GM12878 (cell line): ENCODE results near the gene NACA. TPM values are rescaled to one million over a fixed set of nuclear protein-coding genes. Genes with fewer than 3 reads are reported as not detected.

ENCODE experiments used
- ATAC-seq: fragments of 200-7000 bp; cut with Tn5 transposase; 3 replicates; pipeline ENCODE4 v1.9.1; 2020; ENCODE audit warnings: mild to moderate bottlenecking, moderate library complexity
- BruUV-seq: library from RNA; stranded (reverse); fragments of 400-500 nt; replicated peaks from 2 replicates; lab custom pipeline; 2021; lab: Mats Ljungman, UMichigan
- CTCF ChIA-PET: fragments of 300-600 bp; sonication (Branson Sonifier 250); formaldehyde crosslinking; extraction: SDS; loops from one replicate; lab custom pipeline; 2021; ENCODE audit warnings: inconsistent platforms; lab: Yijun Ruan, JAX
- POLR2A ChIA-PET: fragments of 350-600 bp; formaldehyde crosslinking; extraction: SDS; loops from one replicate; lab custom pipeline; 2021; ENCODE audit warnings: inconsistent platforms; lab: Charles Lee
- RAD21 ChIA-PET: fragments of 300-600 bp; sonication (Branson Sonifier 250); formaldehyde crosslinking; loops from one replicate; lab custom pipeline; 2023; ENCODE audit warnings: antibody characterized with exemption; ENCODE audit not compliant: unreplicated experiment; lab: Charles Lee
- SMC1A ChIA-PET: fragments of 300-600 bp; sonication (Branson Sonifier 250); formaldehyde crosslinking; loops from one replicate; lab custom pipeline; 2023; ENCODE audit not compliant: unreplicated experiment, uncharacterized antibody; lab: Charles Lee
- DNase-seq: peaks from one replicate; pipeline ENCODE4 v3.0.0-alpha.2; 2011; ENCODE audit warnings: low read depth, low spot score
- FAIRE-seq: peaks from 3 replicates; lab custom pipeline; 2011; peaks lifted over from hg19 to GRCh38; lab: Jason Lieb, UNC
- H2AFZ ChIP-seq: 2 replicates; pipeline ENCODE4 v1.6.0; 2011; ENCODE audit warnings: low read depth, low read length, control low read depth; ENCODE audit not compliant: control insufficient read depth
- H3K27ac ChIP-seq: 2 replicates; pipeline ENCODE4 v1.5.1; 2011; ENCODE audit warnings: control low read depth; ENCODE audit not compliant: control insufficient read depth, insufficient read depth
- H3K27me3 ChIP-seq, 2 experiments: replicated peaks in 1 of 2; 2 replicates each; pipeline versions ENCODE4 v1.6.0 to v1.6.1; 2011; ENCODE audit warnings: low read length in 1 of 2; ENCODE audit not compliant: control insufficient read depth in 2 of 2, insufficient read depth in 2 of 2
- H3K36me3 ChIP-seq, 2 experiments: 2 replicates each; pipeline ENCODE4 v1.5.1; 2011; ENCODE audit warnings: low read length in 1 of 2; ENCODE audit not compliant: control insufficient read depth in 2 of 2, insufficient read depth in 2 of 2
- H3K4me1 ChIP-seq: 2 replicates; pipeline ENCODE4 v1.6.1; 2011; ENCODE audit warnings: mild to moderate bottlenecking, low read length, moderate library complexity, mixed read lengths; ENCODE audit not compliant: control insufficient read depth, insufficient read depth
- H3K4me2 ChIP-seq: 2 replicates; pipeline ENCODE4 v1.6.0; 2011; ENCODE audit warnings: control low read depth; ENCODE audit not compliant: control insufficient read depth, insufficient read depth
- H3K4me3 ChIP-seq: fragments of 200-600 bp; sonication (generic); 2 replicates; pipeline ENCODE4 v1.5.1; 2016
- H3K79me2 ChIP-seq: 2 replicates; pipeline ENCODE4 v1.6.0; 2011; ENCODE audit warnings: low read length; ENCODE audit not compliant: control insufficient read depth, insufficient read depth
- H3K9ac ChIP-seq: 2 replicates; pipeline ENCODE4 v1.8.0; 2011; ENCODE audit warnings: low read length, control low read depth, mixed read lengths; ENCODE audit not compliant: control insufficient read depth, insufficient read depth
- H3K9me3 ChIP-seq: replicated peaks from 3 replicates; pipeline ENCODE4 v1.5.1; 2011; ENCODE audit warnings: mild to moderate bottlenecking, low read length; ENCODE audit not compliant: control insufficient read depth, insufficient read depth
- H4K20me1 ChIP-seq: 2 replicates; pipeline ENCODE4 v1.6.0; 2011; ENCODE audit not compliant: control insufficient read depth, insufficient read depth
- FOXM1 ChIP-seq: IDR thresholded peaks from 2 replicates; pipeline ENCODE4 v1.6.1; 2012; ENCODE audit warnings: low read depth, mild to moderate bottlenecking, inconsistent platforms, low read length, moderate library complexity
- TARDBP ChIP-seq: IDR thresholded peaks from 2 replicates; pipeline ENCODE4 v1.6.1; 2016; ENCODE audit warnings: borderline replicate concordance
- TBL1XR1 ChIP-seq: IDR thresholded peaks from 2 replicates; pipeline ENCODE4 v1.6.1; 2012; ENCODE audit warnings: low read depth, low read length, improper control_type of control experiment
- USF2 ChIP-seq: IDR thresholded peaks from 2 replicates; pipeline ENCODE4 v1.6.1; 2011; ENCODE audit warnings: low read depth, low read length, improper control_type of control experiment, borderline replicate concordance
- ZNF384 ChIP-seq: IDR thresholded peaks from 2 replicates; pipeline ENCODE4 v1.6.1; 2012; ENCODE audit warnings: low read depth, mild to moderate bottlenecking, low read length, improper control_type of control experiment, borderline replicate concordance
- WGBS: methylation state at CpG from one replicate; pipeline ENCODE4 v1.1.6; 2016; ENCODE audit warnings: low lambda C conversion rate; ENCODE audit not compliant: insufficient replicate concordance, insufficient coverage; ENCODE audit errors: missing lambda C conversion rate; 5-methylcytosine and 5-hydroxymethylcytosine counted together
- in situ Hi-C: fragments of 300-500 bp; cut with MboI; formaldehyde crosslinking; loops from 9 replicates; pipeline ENCODE4 v1.14.3; 2018; ENCODE audit warnings: mixed read lengths
- intact Hi-C: fragments of 100-400 bp; cut with micrococcal nuclease; formaldehyde crosslinking; loops from one replicate; pipeline ENCODE4 v1.14.2; 2022; ENCODE audit not compliant: unreplicated experiment
- polyA plus RNA-seq, 11 experiments: library from polyadenylated mRNA; depleted of rRNA in 4 of 11; unstranded in 6 of 11; stranded (reverse) in 5 of 11; fragments of >200 nt; fragmentation: Nextera tagmentation in 4 of 11; fragmentation: Illumina TruSeq in 1 of 11; extraction: Ambion mirVana in 4 of 11; extraction: Trizol in 1 of 11; gene quantifications; 1 replicate in 1 of 11; 2 replicates in 10 of 11; pipeline versions ENCODE4 v1.2.1 to v1.2.3, GENCODE V29; 2011 to 2016; ENCODE audit warnings: inconsistent platforms in 2 of 11, missing spikeins in 2 of 11, low read depth in 1 of 11
- total RNA-seq, 4 experiments: library from RNA; depleted of rRNA in 3 of 4; stranded (reverse); fragments of >200 nt in 3 of 4; fragmentation: Illumina TruSeq in 1 of 4; extraction: Trizol in 1 of 4; gene quantifications; 2 replicates each; pipeline versions ENCODE4 v1.2.1 to v1.2.3, GENCODE V29; 2013 to 2021

NACA gene
- total and polyA plus RNA-seq, 10 of the 15 experiments (the other 5 are each of a cell fraction or from before 2014, with no cell fraction given): 1,181 to 2,782 (median 1,905) TPM

DNA sequence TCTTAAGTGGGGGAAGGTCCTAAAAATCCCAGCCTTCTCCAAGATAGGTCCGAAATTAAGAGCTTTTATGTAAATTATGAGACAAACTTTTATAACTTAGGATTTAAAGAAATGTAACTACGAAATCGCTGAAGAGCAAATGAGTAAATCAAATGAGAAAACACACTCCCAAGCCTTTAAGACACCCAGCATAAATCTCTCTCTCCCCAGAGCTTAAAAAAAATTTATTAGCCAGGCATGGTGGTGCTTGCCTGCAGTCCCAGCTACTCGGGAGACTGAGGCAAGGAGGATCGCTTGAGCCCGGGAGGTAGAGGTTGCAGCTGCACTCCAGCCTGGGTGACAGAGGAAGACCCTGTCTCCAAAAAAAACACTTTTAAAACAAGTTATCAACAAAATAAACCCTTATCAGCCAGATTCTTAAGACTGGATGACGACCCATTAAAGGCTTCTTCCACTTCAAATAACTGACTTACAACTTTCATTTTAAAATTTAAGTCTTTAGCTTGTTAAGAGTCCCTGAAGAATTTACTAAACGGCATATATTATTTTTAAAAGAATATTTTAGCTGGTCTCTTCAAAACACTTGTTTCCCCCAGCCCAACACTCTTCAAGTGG is 40.2 kb downstream of the NACA start:
- Histone ChIP-seq H3K4me2 (peak overlapping the region; percentile 63), H2AFZ (no peak overlapping the region), H3K27ac (peak overlapping the region; percentile 85), H3K9me3 (no peaks in the 10 kb centered on the region), H4K20me1 (peaks cover 7% of the 10 kb centered on the region), H3K27me3 (no peaks in the 10 kb centered on the region), H3K4me3 (peak overlapping the region; percentile 90), H3K36me3 (peaks cover 3 to 15% of the 10 kb centered on the region in 2 experiments), H3K4me1 (peaks cover 18% of the 10 kb centered on the region), H3K79me2 (peaks cover 86% of the 10 kb centered on the region), H3K9ac (peak overlapping the region; percentile 43)
- 1% methylated on average over 8 of the region's 8 CpGs for WGBS
- ChIA-PET SMC1A (interaction anchor here (0.7 to 3.4 kb wide), 14 partner anchors 11 to 426 kb away, joined by 3 to 28 read pairs (median 6); partner anchors contain the start of genes ATP5F1B, NACA and STAT6), POLR2A (interaction anchor here (0.6 to 8.8 kb wide), 20 partner anchors 10 to 427 kb away, joined by 3 to 155 read pairs (median 5); partner anchors contain the start of genes ATP5F1B, BAZ2A, NACA and STAT6), RAD21 (interaction anchor here (0.9 to 9.0 kb wide), 10 partner anchors 9 to 72 kb away, joined by 3 to 176 read pairs (median 4); partner anchors contain the start of genes ATP5F1B, BAZ2A and NACA), CTCF (interaction anchor here (0.5 to 6.1 kb wide), 14 partner anchors 12 to 314 kb away, joined by 3 to 58 read pairs (median 4); partner anchors contain the start of gene ATP5F1B)
- DNase-seq (no peak), FAIRE-seq (no peak), ATAC-seq (no peak)
- intact Hi-C loops (loop anchor here (2.0 to 5.0 kb wide), 4 partner anchors 56 to 568 kb away; partner anchors contain the start of genes NAB2, RPL41 and ZC3H10), in situ Hi-C loops (no loop called here)
- TSS peak; percentile 33 for BruUV-seq
- TF ChIP-seq TBL1XR1 (0 out of 2 replicates have a peak, but pooled peaks have one; percentile 5), ZNF384 (peak; percentile 42; the same call in 1 of the 2 replicates), FOXM1 (no peak)
- TF ChIP-seq, all 136 proteins: peak for 2

GRCh38 chr12:56682323-56682722 is 42.8 kb downstream of the NACA start:
- 98% methylated on average over 4 of the region's 6 CpGs for WGBS
- H4K20me1 ChIP-seq: peaks cover 10% of the 10 kb centered on the region
- intact Hi-C loops: no loop called here
- in situ Hi-C loops: no loop called here
- H3K4me2 ChIP-seq: peak overlapping the region; percentile 86
- ChIA-PET SMC1A (interaction anchor here (1.2 to 1.9 kb wide), 4 partner anchors 19 to 46 kb away, joined by 3 to 9 read pairs (median 4); no protein-coding TSS in a partner anchor), RAD21 (interaction anchor here (0.6 to 9.0 kb wide), 4 partner anchors 43 to 429 kb away, joined by 3 to 176 read pairs (median 4); partner anchors contain the start of genes BAZ2A, NACA and STAT6), POLR2A (interaction anchor here (0.6 to 8.8 kb wide), 12 partner anchors 8 to 517 kb away, joined by 3 to 155 read pairs (median 4); partner anchors contain the start of genes ATP5F1B and STAT2), CTCF (interaction anchor here (1.0 to 6.1 kb wide), 4 partner anchors 36 to 46 kb away, joined by 3 to 58 read pairs (median 3); partner anchors contain the start of gene ATP5F1B)
- H3K79me2 ChIP-seq: peaks cover 98% of the 10 kb centered on the region
- ATAC-seq (no peak), FAIRE-seq (no peak), DNase-seq (no peak)
- H3K9me3 ChIP-seq: no peaks in the 10 kb centered on the region
- H3K4me3 ChIP-seq: peak overlapping the region; percentile 90
- TF ChIP-seq USF2: no peak
- no peak for TF ChIP-seq TARDBP
- peaks cover 39% of the 10 kb centered on the region for H3K4me1 ChIP-seq
- H3K27ac ChIP-seq: no peak overlapping the region
- peaks cover 4 to 27% of the 10 kb centered on the region in 2 experiments for H3K36me3 ChIP-seq
- H2AFZ ChIP-seq: no peak overlapping the region
- no peaks in the 10 kb centered on the region for H3K27me3 ChIP-seq
- no TSS peak for BruUV-seq
- H3K9ac ChIP-seq: peak overlapping the region; percentile 26; the same call in 1 of the 2 replicates
